Measurements from ENCODE around the gene TKFC.

The TKFC gene

DNA sequence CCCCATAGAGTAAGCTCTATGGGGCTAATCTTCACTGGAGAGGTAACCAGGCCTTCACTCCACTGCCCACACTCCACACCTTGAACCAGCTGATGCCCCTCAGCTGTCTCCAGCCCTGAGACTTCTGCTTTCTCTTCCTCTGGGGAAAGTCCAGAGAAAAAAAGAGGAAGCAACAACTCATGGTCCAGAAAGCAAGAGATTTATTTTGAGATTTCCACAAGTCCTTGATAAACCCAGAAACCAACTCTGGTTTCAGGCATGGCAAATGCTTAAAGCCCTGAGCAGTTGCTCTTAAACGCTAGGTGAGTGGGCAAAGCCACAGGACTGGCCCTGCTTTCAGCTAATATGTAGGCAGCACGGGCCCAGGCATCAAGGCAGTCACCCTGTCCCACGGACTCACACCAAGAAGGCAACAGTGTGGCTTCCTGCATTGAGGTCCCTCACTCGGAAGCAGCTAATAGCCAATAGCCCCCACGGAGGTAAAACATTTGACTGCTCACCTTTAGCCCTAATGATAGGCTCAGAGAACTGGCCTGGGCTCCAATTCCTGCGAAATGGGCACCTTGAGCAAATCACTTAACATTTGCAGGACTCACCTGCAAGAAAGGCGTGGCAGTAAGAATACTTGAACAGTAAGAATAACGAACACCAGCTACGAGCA lies 24.3 kb downstream of the TKFC start:
- TF ChIP-seq, protein P1, sequence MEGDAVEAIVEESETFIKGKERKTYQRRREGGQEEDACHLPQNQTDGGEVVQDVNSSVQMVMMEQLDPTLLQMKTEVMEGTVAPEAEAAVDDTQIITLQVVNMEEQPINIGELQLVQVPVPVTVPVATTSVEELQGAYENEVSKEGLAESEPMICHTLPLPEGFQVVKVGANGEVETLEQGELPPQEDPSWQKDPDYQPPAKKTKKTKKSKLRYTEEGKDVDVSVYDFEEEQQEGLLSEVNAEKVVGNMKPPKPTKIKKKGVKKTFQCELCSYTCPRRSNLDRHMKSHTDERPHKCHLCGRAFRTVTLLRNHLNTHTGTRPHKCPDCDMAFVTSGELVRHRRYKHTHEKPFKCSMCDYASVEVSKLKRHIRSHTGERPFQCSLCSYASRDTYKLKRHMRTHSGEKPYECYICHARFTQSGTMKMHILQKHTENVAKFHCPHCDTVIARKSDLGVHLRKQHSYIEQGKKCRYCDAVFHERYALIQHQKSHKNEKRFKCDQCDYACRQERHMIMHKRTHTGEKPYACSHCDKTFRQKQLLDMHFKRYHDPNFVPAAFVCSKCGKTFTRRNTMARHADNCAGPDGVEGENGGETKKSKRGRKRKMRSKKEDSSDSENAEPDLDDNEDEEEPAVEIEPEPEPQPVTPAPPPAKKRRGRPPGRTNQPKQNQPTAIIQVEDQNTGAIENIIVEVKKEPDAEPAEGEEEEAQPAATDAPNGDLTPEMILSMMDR (IDR thresholded peaks at IDR 0.05; ENCODE audit: control insufficient read depth, extremely low read depth, insufficient read depth) = no peak
- H3K4me3 ChIP-seq (ENCODE audit: low read depth, low read length) = no peak overlapping the region
- DNase-seq (ENCODE audit: low read depth) = no peak

DNA sequence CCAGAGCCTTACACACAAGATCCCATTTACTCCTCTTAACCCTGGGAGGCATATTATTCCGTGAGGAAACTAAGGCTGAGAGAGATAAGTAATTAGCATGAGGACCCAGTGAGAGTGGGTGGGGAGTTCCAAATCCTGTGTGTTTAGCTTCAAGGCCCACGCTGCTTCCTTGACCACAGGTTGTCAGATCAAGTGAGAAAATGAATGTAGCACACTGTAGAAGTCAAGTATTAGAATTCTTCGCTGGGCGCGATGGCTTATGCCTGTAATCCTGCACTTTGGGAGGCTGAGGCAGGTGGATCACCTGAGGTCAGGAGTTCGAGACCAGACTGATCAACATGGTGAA lies 24.8 kb downstream of the TKFC start:
- DNase-seq (ENCODE audit: low read depth) = no peak
- TF ChIP-seq, protein P1 (IDR thresholded peaks at IDR 0.05; ENCODE audit: control insufficient read depth, extremely low read depth, insufficient read depth) = no peak
- H3K4me3 ChIP-seq (ENCODE audit: low read depth, low read length) = no peak overlapping the region

DNA sequence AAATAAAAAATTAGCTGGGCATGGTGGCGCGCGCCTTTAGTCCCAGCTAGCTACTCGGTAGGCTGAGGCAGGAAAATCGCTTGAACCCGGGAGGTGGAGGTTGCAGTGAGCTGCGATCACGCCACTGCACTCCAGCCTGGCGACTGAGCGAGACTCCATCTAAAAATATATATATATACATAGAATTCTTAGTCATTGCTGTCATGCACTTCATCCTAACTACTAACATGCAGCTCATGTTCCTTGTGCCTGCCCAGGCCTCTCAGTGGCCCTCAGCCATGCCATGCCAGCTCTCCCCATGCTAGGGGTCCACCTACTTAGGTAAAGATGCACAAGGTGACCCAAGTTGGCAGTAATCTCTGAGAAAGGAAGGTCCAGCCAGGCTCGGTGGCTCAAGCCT lies 25.5 kb downstream of the TKFC start:
- TF ChIP-seq, protein P1 (IDR thresholded peaks at IDR 0.05; ENCODE audit: control insufficient read depth, extremely low read depth, insufficient read depth) = no peak
- DNase-seq (ENCODE audit: low read depth) = no peak

DNA sequence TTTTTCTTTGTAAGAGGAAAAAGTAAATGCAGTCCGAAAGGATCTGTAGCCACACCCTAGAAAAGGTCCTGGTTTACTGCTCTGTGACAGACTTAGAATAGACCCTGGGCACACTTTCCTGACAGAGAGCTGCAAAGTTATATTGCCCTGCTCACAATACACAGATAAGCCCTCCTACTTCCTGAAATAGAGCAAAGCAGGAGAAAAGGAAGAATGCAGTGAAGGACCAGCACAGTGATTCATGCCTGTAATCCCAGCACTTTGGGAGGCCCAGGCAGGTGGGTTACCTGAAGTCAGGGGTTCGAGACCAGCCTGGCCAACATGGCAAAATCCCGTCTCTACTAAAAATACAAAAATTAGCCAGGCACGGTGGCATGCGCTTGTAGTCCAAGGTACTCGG lies 26.5 kb downstream of the TKFC start:
- H3K4me3 ChIP-seq (ENCODE audit: low read depth, low read length) = no peak overlapping the region
- TF ChIP-seq, protein P1 (IDR thresholded peaks at IDR 0.05; ENCODE audit: control insufficient read depth, extremely low read depth, insufficient read depth) = no peak
- no peak for DNase-seq (ENCODE audit: low read depth)

More for the DNA sequence above, 25.5 kb downstream of the TKFC start:
- no peak overlapping the region for H3K4me3 ChIP-seq (ENCODE audit: low read depth, low read length)

DNA sequence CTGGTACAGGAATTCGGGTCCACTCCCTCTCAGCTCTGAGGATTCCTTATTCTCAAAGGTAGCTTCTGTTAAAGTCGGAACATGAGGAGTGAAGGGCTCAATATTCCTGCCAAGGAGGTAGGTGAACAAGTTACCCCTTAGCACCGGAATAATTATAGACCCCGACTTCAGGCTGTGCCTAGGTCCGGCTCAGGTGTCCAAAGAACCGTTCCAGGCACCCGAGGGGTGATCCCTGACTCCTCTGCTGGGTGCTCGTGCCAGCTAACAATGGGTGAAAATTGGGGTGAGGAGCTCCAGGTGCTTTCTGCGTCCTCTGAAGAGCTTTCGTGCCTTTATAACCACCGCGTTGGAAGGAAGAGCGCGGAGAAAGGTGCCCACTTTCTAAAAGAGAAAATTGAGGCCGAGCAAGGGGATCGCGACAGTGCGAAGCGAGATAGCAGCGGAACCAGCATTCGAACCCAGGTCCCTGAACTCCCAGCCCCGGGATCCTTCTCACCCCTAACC lies 28.3 kb downstream of the TKFC start:
- TF ChIP-seq, protein P1 (IDR thresholded peaks at IDR 0.05; ENCODE audit: control insufficient read depth, extremely low read depth, insufficient read depth) = no peak
- no peak for DNase-seq (ENCODE audit: low read depth)
- peak overlapping the region; percentile 98 for H3K4me3 ChIP-seq (ENCODE audit: low read depth, low read length)

DNA sequence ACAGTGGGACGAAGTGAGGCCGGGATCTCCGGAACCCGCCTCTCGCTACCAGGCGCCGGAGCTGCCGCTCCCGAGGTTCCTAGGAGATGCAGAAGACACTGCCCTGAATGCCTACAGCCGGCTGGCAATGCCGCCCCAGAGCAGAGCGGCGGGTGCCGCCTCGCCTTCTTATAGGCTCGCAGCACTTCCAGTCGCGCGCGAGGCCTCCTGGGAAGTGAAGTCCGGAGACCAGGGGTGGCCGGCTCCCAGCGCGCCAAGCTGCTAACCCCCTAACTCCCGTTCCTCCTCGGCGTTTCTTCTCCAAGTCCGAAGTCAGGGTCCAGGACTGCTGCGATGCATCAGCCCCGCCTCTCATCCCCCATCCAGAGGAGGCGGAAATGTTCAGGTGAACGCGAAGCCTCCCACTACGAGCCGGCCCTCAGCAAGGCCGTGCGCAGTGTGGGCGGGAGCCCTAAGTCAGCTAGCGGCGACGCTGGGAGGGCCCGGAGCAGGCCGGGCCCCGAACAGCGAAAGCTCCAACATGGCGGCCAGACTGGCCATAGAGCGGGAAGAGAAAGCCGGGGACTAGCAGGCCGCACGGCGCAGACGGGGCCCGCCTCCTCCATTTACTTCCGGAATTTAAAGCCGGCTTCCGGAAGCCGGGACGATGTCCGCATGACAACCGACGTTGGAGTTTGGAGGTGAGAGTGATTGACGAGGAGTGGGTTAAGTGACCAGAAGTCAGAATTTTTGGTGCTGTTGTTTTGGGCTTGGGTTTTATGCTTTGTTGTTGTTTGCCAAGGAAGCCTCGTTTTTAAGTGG lies 28.9 kb downstream of the TKFC start, which contains the start of the genes CYB561A3 and TMEM138:
TSS of gene CYB561A3 (minus strand) at position 142 of the 801 bp plus-strand sequence. CDS start 5,169 bp downstream, outside the sequence.
TSS of gene TMEM138 (plus strand) at position 634 of the 801 bp plus-strand sequence. CDS start 2,017 bp downstream, outside the sequence.
- H3K4me3 ChIP-seq (ENCODE audit: low read depth, low read length) = peak within 1 kb of the TSS; percentile 98
- DNase-seq (ENCODE audit: low read depth) = peak; percentile 76
- TF ChIP-seq, protein P1 (IDR thresholded peaks at IDR 0.05; ENCODE audit: control insufficient read depth, extremely low read depth, insufficient read depth) = no peak

All from LNCaP clone FGC (cell line).